SK-N-SH (cell line): ENCODE measurements around the gene ANKMY2. TPM values are rescaled to one million over a fixed set of nuclear protein-coding genes. Genes with fewer than 3 reads are reported as not detected.

Experiments used
- CTCF ChIA-PET: fragments of 300-600, 350-600 bp; formaldehyde crosslinking; extraction: SDS; loops from one replicate; lab custom pipeline; 2021; lab: Yijun Ruan, JAX
- POLR2A ChIA-PET: fragments of 350-600 bp; sonication (Branson Sonifier 250); formaldehyde crosslinking; extraction: SDS; loops from one replicate; lab custom pipeline; 2020; ENCODE audit warnings: antibody characterized with exemption, inconsistent platforms; lab: Yijun Ruan, JAX
- DNase-seq: peaks from one replicate; pipeline ENCODE4 v3.0.0; 2012
- H2AFZ ChIP-seq: fragments of 200-600 bp; sonication (generic); 2 replicates; pipeline ENCODE4 v1.8.1; 2016; ENCODE audit warnings: antibody characterized with exemption, mild to moderate bottlenecking, low read depth
- H3F3A ChIP-seq: fragments of 200-600 bp; sonication (generic); replicated peaks from 2 replicates; pipeline ENCODE3; 2016; ENCODE audit warnings: antibody characterized with exemption, mild to moderate bottlenecking; ENCODE audit not compliant: insufficient read depth
- H3K27ac ChIP-seq, 2 experiments: fragments of 200-500 bp in 1 of 2; fragments of 200-600 bp in 1 of 2; sonication (Bioruptor generic) in 1 of 2; sonication (generic), shearing (Covaris generic) in 1 of 2; 2 replicates each; pipeline versions ENCODE4 v1.5.1 to v1.6.1; 2014 to 2016; ENCODE audit warnings: low read depth in 2 of 2, inconsistent platforms in 1 of 2, low read length in 1 of 2, mild to moderate bottlenecking in 1 of 2, mixed read lengths in 1 of 2
- H3K27me3 ChIP-seq: fragments of 200-600 bp; sonication (generic), shearing (Covaris generic); 2 replicates; pipeline ENCODE4 v1.6.1; 2016; ENCODE audit warnings: mixed run types; ENCODE audit not compliant: insufficient read depth
- H3K36me3 ChIP-seq, 2 experiments: fragments of 200-500 bp in 1 of 2; fragments of 200-600 bp in 1 of 2; sonication (Bioruptor generic) in 1 of 2; sonication (generic) in 1 of 2; replicated peaks in 1 of 2; 2 replicates each; pipeline versions ENCODE3 to v1.5.1; 2014 to 2016; ENCODE audit warnings: low read length in 1 of 2, mild to moderate bottlenecking in 1 of 2; ENCODE audit not compliant: insufficient read depth in 2 of 2, control insufficient read depth in 1 of 2
- H3K4me1 ChIP-seq, 2 experiments: fragments of 200-500 bp in 1 of 2; fragments of 200-600 bp in 1 of 2; sonication (Bioruptor generic) in 1 of 2; sonication (generic), shearing (Covaris generic) in 1 of 2; 2 replicates each; pipeline versions ENCODE4 v1.5.1 to v1.6.1; 2014 to 2016; ENCODE audit warnings: low read depth in 1 of 2, low read length in 1 of 2, mixed run types in 1 of 2; ENCODE audit not compliant: insufficient read depth in 2 of 2, control insufficient read depth in 1 of 2
- H3K4me2 ChIP-seq: fragments of 200-600 bp; sonication (generic), shearing (Covaris generic); 2 replicates; pipeline ENCODE4 v1.6.1; 2017; ENCODE audit warnings: mixed run types
- H3K4me3 ChIP-seq, 2 experiments: fragments of 200-500 bp in 1 of 2; fragments of 200-600 bp in 1 of 2; sonication (Bioruptor generic) in 1 of 2; sonication (generic), shearing (Covaris generic) in 1 of 2; 2 replicates each; pipeline versions ENCODE4 v1.5.1 to v1.8.1; 2014 to 2016; ENCODE audit warnings: low read depth in 2 of 2, inconsistent platforms in 1 of 2, low read length in 1 of 2, mild to moderate bottlenecking in 1 of 2, mixed read lengths in 1 of 2, moderate library complexity in 1 of 2
- H3K79me2 ChIP-seq: fragments of 200-600 bp; sonication (generic); 2 replicates; pipeline ENCODE4 v1.8.1; 2017; ENCODE audit warnings: mild to moderate bottlenecking; ENCODE audit not compliant: insufficient read depth
- H3K9ac ChIP-seq: fragments of 200-600 bp; sonication (generic); 2 replicates; pipeline ENCODE4 v1.6.1; 2017; ENCODE audit warnings: mixed run types
- H3K9me2 ChIP-seq: fragments of 200-600 bp; sonication (generic); 2 replicates; pipeline ENCODE4 v1.6.1; 2017; ENCODE audit warnings: mixed run types
- H3K9me3 ChIP-seq: fragments of 200-600 bp; sonication (generic); 2 replicates; pipeline ENCODE4 v1.6.1; 2017; ENCODE audit warnings: mixed run types, mild to moderate bottlenecking, moderate library complexity
- H4K20me1 ChIP-seq: fragments of 200-600 bp; sonication (generic); 2 replicates; pipeline ENCODE4 v1.6.1; 2017; ENCODE audit warnings: mild to moderate bottlenecking, mixed run types; ENCODE audit not compliant: insufficient read depth
- CHD2 ChIP-seq: fragments of 150-350 bp; IDR thresholded peaks from 2 replicates; pipeline ENCODE4 v1.6.1; 2018; ENCODE audit warnings: low read length; ENCODE audit not compliant: partially characterized antibody
- CTCF ChIP-seq: fragments of 200-600 bp; sonication (generic); IDR thresholded peaks from 2 replicates; pipeline ENCODE4 v1.6.1; 2017; ENCODE audit warnings: antibody characterized with exemption, mild to moderate bottlenecking, moderate library complexity
- EZH2phosphoT487 ChIP-seq: fragments of 200-600 bp; sonication (generic); IDR thresholded peaks from 2 replicates; pipeline ENCODE4 v1.6.1; 2017; ENCODE audit warnings: low read depth, mixed run types, mild to moderate bottlenecking, antibody characterized with exemption, moderate library complexity, borderline replicate concordance
- FOSL2 ChIP-seq: IDR thresholded peaks from 2 replicates; pipeline ENCODE4 v1.4.0; 2012; ENCODE audit warnings: low read depth, mild to moderate bottlenecking, moderate library complexity, borderline replicate concordance
- GABPA ChIP-seq: IDR thresholded peaks from 2 replicates; pipeline ENCODE4 v1.4.0; 2012; ENCODE audit warnings: low read depth, mild to moderate bottlenecking
- MAX ChIP-seq: IDR thresholded peaks from 2 replicates; pipeline ENCODE4 v1.4.0; 2012; ENCODE audit warnings: low read depth
- NFIC ChIP-seq: IDR thresholded peaks from 2 replicates; pipeline ENCODE4 v1.4.0; 2012; ENCODE audit warnings: borderline replicate concordance
- NRF1 ChIP-seq: IDR thresholded peaks from 2 replicates; pipeline ENCODE4 v1.6.1; 2012; ENCODE audit warnings: low read depth, mild to moderate bottlenecking, low read length
- PBX3 ChIP-seq: IDR thresholded peaks from 2 replicates; pipeline ENCODE4; 2012
- POLR2AphosphoS5 ChIP-seq: IDR thresholded peaks from 2 replicates; pipeline ENCODE4 v1.6.1; 2012; ENCODE audit warnings: low read depth, low read length
- RAD21 ChIP-seq: IDR thresholded peaks from 2 replicates; pipeline ENCODE4 v1.6.1; 2012; ENCODE audit warnings: mild to moderate bottlenecking, low read length
- RXRA ChIP-seq: IDR thresholded peaks from 2 replicates; pipeline ENCODE4 v1.4.0; 2012; ENCODE audit warnings: low read depth, mild to moderate bottlenecking, borderline replicate concordance
- SIN3A ChIP-seq: IDR thresholded peaks from 2 replicates; pipeline ENCODE4 v1.6.1; 2012; ENCODE audit warnings: low read depth, mild to moderate bottlenecking, low read length, moderate library complexity, borderline replicate concordance
- TCF12 ChIP-seq: IDR thresholded peaks from 2 replicates; pipeline ENCODE4 v1.4.0; 2012
- TEAD4 ChIP-seq: IDR thresholded peaks from 2 replicates; pipeline ENCODE4 v1.4.0; 2012; ENCODE audit warnings: mild to moderate bottlenecking, borderline replicate concordance; ENCODE audit not compliant: insufficient read depth
- ZBTB33 ChIP-seq: IDR thresholded peaks from 2 replicates; pipeline ENCODE4 v1.4.0; 2012; ENCODE audit warnings: low read depth, borderline replicate concordance
- WGBS: methylation state at CpG from one replicate; pipeline ENCODE4 v1.1.6; 2017; ENCODE audit warnings: low lambda C conversion rate; 5-methylcytosine and 5-hydroxymethylcytosine counted together
- polyA plus RNA-seq, 3 experiments: library from polyadenylated mRNA; depleted of rRNA; stranded (reverse); fragments of >200 nt; gene quantifications; 2 replicates each; pipeline ENCODE4 v1.2.3, GENCODE V29; 2012
- TF ChIP-seq, protein P1 (sequence below): IDR thresholded peaks from 2 replicates; pipeline ENCODE4 v1.6.1; 2012; ENCODE audit warnings: mild to moderate bottlenecking, low read depth, low read length, moderate library complexity
- TF ChIP-seq, protein P2 (sequence below): IDR thresholded peaks from 2 replicates; pipeline ENCODE4 v1.4.0; 2012; ENCODE audit warnings: low read depth, borderline replicate concordance

Gene ANKMY2
- polyA plus RNA-seq, 1 of the 3 experiments (the other 2 are of a cell fraction), result 15.8 TPM

DNA sequence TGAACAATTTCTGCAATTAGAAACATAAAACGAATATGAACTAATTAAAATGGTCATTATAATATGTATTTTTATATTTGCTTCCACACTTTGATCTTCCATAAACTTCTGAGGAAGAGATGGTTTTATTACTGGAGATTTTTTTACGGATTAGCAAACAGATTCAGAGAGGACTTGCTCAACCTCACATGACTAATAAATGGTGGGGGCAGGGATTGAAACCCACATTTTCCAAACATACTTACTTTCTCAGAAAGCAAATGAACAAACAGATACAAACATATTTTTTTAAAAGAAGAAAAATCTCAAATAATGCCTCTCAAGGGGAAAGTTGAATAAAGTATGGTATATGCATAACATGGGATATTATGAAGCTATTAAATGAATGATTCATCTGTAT lies 18.3 kb downstream of the ANKMY2 start (continued):
- TF ChIP-seq POLR2AphosphoS5 (no peak), RXRA (no peak), PBX3 (no peak), MAX (no peak)

- Histone ChIP-seq H3K4me1 (no peaks in the 10 kb centered on the region), H4K20me1 (no peaks in the 10 kb centered on the region), H3K36me3 (peaks cover 36 to 43% of the 10 kb centered on the region in 2 experiments), H3K9ac (no peak overlapping the region), H3K79me2 (peaks cover 5% of the 10 kb centered on the region; the same call in 1 of the 2 replicates), H3K9me3 (no peaks in the 10 kb centered on the region), H3K4me2 (no peak overlapping the region), H3K27me3 (no peaks in the 10 kb centered on the region), H3K4me3 (no peak overlapping the region), H2AFZ (no peak overlapping the region), H3K9me2 (no peaks in the 10 kb centered on the region), H3F3A (no peaks in the 10 kb centered on the region), H3K27ac (no peak overlapping the region)
- CTCF ChIA-PET, result interaction anchor here (1.1 to 1.2 kb wide), 2 partner anchors 10 kb away, joined by 3 to 4 read pairs; no protein-coding TSS in a partner anchor
- no peak for DNase-seq
- WGBS, result 48% methylated on average over 2 of the region's 2 CpGs
- POLR2A ChIA-PET, result no interaction called here
- TF ChIP-seq CHD2 (no peak), NRF1 (no peak), SIN3A (no peak), NFIC (no peak), GABPA (no peak), RAD21 (no peak), RXRA (no peak), CTCF (no peak), MAX (no peak), PBX3 (no peak), TCF12 (no peak), ZBTB33 (no peak), FOSL2 (no peak), EZH2phosphoT487 (no peak), TEAD4 (no peak)
- TF ChIP-seq, protein P1, sequence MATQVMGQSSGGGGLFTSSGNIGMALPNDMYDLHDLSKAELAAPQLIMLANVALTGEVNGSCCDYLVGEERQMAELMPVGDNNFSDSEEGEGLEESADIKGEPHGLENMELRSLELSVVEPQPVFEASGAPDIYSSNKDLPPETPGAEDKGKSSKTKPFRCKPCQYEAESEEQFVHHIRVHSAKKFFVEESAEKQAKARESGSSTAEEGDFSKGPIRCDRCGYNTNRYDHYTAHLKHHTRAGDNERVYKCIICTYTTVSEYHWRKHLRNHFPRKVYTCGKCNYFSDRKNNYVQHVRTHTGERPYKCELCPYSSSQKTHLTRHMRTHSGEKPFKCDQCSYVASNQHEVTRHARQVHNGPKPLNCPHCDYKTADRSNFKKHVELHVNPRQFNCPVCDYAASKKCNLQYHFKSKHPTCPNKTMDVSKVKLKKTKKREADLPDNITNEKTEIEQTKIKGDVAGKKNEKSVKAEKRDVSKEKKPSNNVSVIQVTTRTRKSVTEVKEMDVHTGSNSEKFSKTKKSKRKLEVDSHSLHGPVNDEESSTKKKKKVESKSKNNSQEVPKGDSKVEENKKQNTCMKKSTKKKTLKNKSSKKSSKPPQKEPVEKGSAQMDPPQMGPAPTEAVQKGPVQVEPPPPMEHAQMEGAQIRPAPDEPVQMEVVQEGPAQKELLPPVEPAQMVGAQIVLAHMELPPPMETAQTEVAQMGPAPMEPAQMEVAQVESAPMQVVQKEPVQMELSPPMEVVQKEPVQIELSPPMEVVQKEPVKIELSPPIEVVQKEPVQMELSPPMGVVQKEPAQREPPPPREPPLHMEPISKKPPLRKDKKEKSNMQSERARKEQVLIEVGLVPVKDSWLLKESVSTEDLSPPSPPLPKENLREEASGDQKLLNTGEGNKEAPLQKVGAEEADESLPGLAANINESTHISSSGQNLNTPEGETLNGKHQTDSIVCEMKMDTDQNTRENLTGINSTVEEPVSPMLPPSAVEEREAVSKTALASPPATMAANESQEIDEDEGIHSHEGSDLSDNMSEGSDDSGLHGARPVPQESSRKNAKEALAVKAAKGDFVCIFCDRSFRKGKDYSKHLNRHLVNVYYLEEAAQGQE, result no peak
- TF ChIP-seq, protein P2, sequence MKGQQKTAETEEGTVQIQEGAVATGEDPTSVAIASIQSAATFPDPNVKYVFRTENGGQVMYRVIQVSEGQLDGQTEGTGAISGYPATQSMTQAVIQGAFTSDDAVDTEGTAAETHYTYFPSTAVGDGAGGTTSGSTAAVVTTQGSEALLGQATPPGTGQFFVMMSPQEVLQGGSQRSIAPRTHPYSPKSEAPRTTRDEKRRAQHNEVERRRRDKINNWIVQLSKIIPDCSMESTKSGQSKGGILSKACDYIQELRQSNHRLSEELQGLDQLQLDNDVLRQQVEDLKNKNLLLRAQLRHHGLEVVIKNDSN, result no peak
Measured at GRCh38 chr7:16626388-16626787, 19.2 kb downstream of the ANKMY2 start.
